Transverse colon (tissue), 4 donors: ENCODE data around the gene AKAP6.

Experiments used
- CTCF ChIP-seq, 5 experiments: fragments of 200-600 bp in 3 of 5; fragments of 450-650 bp in 2 of 5; sonication (generic) in 3 of 5; IDR thresholded peaks; 1 replicate in 2 of 5; 2 replicates in 3 of 5; pipeline ENCODE4 v1.5.1; 2016 to 2017; ENCODE audit warnings: antibody characterized with exemption in 5 of 5, inconsistent platforms in 3 of 5, mild to moderate bottlenecking in 2 of 5, moderate library complexity in 1 of 5
- EP300 ChIP-seq: sonication (generic); formaldehyde crosslinking; IDR thresholded peaks from one replicate; pipeline ENCODE4 v1.6.1; 2017; ENCODE audit warnings: antibody characterized with exemption, low read depth
- POLR2A ChIP-seq: fragments of 450-650 bp; IDR thresholded peaks from one replicate; pipeline ENCODE4 v1.6.1; 2016; ENCODE audit warnings: antibody characterized with exemption, mild to moderate bottlenecking, moderate library complexity
- POLR2AphosphoS5 ChIP-seq, 3 donors: sonication (generic); formaldehyde crosslinking; IDR thresholded peaks; one replicate each; pipeline ENCODE4 v1.6.1; 2016; ENCODE audit warnings: antibody characterized with exemption in 3 of 3

DNA sequence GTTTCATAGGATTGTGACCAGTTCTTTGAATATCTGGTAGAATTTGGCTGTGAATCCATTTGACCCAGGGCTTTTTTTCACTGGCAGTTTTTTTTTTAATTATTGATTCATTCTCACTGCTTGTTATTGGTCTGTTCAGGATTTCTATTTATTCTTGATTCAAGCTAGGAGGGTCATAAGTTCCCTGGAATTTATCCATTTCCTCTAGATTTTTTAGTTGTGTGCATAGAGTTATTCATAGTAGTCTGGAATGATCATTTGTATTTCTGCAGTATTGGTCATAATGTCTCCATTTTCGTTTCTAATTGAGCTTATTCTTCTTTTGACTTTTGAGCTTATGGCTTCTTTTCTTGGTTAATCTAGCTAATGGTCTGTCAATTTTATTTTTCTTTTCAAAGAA, 291.6 kb downstream of the AKAP6 start:
- TF ChIP-seq POLR2A: no peak
- no peak for TF ChIP-seq EP300
- no peak for TF ChIP-seq CTCF (IDR thresholded peaks at IDR 0.05)
- no peak for TF ChIP-seq POLR2AphosphoS5 (IDR thresholded peaks at IDR 0.05)
